Pons (tissue), 1 donor: Measurements from ENCODE around the gene CPSF4L.

Source experiments
- DNase-seq: peaks from one replicate; pipeline ENCODE4 v3.0.0-alpha.2; 2016; ENCODE audit warnings: low spot score

CPSF4L gene

GRCh38 chr17:73232587-73233373 is 28.9 kb downstream of the CPSF4L start:
- DNase-seq, result no peak

GRCh38 chr17:73231841-73232586 is 29.7 kb downstream of the CPSF4L start:
- DNase-seq, result peak; percentile 94

GRCh38 chr17:73231395-73231794 is 30.3 kb downstream of the CPSF4L start:
- DNase-seq, result no peak

DNA sequence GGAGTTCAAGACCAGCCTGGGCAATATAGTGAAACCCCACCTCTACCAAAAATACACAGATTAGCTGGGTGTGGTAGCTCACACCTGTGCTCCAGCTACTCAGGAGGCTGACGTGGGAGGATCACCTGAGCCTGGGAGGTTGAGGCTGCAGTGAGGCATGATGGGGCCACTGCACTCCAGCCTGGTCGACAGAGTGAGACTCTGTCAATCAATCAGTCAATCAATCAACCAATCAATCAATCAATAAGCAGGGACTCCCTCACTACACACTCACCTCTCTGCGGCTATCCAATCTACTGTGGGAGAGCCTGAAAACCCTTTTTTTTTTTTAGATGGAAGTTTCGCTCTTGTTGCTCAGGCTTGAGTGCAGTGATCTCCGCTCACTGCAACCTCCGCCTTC is 31.6 kb downstream of the CPSF4L start:
- no peak for DNase-seq

GRCh38 chr17:73228748-73229236 is 32.9 kb downstream of the CPSF4L start:
- DNase-seq, result peak; percentile 73

DNA sequence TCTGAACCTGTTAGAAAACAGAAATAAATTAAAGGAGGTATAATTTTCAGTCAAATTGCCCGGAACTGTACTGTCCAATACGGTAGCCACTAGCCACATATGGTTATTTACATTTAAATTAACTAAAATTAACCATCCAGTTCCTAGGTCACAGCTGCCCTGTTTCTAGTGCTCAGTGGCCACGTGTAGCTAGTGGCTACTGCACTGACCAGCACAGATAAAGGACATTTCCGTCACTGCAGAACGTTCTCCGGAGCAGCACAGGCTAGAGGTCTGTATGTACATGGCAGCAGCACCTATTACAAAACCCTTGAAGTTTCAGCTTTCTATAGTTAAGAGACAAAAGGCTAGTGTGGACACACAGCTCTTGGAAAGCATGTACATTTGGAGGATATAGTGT is 33.7 kb downstream of the CPSF4L start:
- DNase-seq, result no peak

DNA sequence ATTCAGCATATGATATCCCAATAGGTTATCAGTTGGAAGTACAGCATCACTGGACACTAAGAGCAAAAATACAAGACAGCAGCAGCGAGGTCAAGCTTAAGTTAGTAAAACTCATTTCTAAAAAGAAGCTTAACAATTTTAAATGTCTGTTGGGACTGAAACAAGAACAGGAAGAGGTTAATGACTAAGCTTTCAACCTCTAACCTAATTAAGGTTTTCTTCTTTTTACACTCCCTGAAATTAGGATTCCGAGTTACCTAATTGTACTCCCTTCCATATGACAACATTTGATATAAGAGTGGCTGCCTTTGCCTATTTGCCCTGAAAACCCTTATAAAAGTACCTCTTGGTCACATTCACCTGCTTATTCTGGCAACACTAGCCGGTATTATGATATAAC is 34.3 kb downstream of the CPSF4L start:
- DNase-seq, result no peak

DNA sequence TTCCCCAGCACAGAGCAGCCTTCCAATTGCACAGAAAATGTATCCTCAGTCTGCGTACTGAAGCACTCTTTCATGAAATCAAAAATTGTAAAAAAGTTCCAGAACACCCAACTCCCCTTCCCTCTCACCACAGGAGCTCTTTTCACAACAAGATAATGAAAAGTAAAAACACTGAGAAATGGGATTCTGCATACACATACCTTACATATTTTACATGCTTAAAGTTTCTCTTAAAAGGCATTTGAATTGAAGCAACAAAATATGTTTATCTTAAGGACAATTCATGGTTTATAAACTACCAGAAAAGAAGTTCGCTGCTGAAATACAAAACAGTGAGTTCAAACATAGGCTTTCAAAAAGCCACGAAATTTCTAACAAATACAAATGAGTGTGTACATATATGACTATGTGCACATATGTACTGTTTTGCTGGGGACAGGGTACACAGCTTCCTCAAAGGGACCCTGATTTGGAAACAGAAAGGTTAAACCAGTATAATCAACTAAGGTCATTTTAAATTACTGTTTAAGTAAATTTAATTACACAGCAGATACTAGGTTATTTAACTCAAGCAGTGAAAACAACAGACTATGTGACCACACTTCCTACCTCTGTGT is 35.0 kb downstream of the CPSF4L start:
- no peak for DNase-seq

DNA sequence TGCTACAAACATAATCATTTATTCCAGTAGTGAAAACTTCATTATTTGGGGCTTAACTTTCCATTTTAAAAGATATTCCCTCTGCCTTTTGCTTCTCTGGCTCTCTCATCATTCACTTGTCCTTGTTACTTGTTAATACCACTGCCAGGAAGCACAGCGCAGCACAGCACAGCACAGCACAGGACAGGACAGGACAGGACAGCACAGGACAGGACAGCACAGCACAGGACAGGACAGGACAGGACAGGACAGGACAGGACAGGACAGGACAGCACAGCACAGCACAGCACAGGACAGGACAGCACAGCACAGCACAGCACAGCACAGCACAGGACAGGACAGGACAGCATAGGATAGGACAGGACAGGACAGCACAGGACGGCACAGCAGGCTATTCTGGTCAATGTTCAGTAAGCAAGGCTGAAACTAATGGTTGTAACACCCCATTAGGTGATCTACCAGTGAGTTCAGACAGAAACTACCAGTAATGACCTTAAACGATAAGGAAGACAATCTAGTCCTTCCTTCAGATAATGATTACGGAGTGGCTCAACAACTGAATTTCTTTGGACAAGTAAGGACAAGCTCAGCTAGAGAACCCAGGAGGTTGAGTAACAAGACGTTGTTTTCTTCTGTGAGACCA is 36.9 kb downstream of the CPSF4L start:
- no peak for DNase-seq

DNA sequence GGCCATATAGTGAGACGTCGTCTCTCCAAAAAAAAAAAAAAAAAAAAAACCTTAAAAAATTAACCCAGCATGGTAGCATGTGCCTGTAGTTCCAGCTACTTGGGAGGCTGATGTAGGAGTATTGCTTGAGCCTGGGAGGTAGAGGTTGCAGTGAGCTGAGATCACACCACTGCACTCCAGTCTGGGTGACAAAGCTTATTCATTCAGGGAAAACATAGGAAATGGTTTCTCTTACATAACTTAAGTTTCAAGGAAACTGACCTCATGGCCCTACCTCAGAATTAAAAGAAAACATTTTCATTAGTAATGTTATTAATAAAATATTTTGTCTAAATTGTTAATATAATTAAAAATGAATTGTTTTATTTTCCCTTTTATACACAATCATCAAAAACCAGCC is 37.4 kb downstream of the CPSF4L start:
- DNase-seq, result no peak

DNA sequence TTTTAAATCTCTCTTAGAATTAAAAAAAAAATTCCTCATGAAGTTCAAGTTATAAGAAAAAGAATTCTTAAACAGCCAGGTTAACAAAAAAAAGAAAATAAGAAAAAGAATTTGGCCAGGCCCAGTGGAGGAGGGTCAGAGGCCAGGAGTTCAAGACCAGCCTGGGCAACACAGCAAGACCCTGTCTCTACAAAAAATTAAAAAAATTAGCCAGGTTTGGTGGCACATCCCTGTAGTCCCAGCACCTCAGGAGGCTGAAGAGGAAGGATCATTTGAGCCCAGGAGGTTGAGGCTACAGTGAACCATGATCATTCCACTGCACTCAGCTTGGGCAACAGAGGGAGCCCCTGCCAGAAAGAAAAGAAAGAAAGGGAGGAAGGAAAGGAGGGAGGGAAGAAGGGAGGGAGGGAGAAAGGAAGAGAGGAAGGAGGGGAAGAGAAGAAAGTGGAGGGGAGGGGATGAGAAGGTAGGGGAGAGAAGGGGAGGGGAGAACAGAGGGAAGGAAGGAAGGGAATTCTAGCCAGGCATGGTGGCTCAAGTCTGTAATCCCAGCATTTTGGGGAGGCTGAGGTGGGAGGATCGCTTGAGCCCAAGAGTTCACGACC is 38.0 kb downstream of the CPSF4L start:
- no peak for DNase-seq

DNA sequence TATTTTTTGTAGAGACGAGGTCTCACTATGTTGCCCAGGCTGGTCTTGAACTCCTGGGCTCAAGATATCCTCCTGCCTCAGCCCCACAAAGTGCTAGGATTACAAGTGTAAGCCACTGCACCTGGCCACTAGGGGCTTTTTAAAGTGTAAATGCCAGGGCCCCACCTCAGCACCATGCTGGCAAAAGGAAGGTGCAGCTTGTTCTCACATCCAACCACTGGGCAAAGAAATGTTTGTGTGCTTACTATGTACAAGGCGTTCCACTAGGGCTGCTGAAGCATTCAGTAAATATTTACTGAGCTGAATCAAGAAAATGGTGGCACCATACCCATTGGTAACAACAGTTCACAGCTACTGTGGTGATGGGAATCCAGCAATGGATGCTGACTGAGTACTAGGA is 46.2 kb downstream of the CPSF4L start:
- no peak for DNase-seq

- DNase-seq, result peak; percentile 79
These were observed 46.8 kb downstream of the CPSF4L start for GRCh38 chr17:73214851-73215250.

GRCh38 chr17:73214008-73214407 is 47.7 kb downstream of the CPSF4L start:
- DNase-seq, result no peak

GRCh38 chr17:73211745-73212144 is 49.9 kb downstream of the CPSF4L start:
- DNase-seq, result no peak

DNA sequence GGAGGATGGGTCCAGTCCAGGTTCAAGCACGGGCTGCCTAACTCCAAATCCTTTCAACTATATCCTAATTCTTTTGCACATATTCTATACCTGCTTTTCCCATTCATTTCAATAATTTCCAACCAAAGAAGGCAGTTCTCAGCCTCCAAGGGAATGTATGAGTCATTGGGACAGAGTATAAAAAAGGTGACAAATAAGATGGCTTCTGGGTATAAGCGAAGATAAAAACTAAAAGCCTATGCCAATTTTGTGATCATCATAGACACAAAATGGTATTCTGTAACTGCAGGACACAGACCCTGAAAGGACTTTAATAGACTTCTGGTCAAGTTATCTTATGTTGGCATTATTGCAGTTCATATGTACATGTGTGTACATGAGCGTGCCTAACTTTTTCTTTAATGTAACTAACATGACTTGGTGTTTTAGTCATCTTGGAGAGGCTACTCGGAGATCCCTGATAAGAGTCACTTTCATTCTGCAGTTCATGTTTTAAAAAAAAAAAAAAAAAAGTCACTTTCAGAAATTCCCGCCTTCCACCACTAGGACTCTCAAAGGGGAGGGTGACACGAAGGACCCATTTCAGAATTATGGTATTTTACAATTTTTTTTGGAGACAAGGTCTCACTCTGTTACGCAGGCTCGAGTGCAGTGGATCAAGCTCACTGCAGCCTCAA is 51.5 kb downstream of the CPSF4L start:
- no peak for DNase-seq

DNA sequence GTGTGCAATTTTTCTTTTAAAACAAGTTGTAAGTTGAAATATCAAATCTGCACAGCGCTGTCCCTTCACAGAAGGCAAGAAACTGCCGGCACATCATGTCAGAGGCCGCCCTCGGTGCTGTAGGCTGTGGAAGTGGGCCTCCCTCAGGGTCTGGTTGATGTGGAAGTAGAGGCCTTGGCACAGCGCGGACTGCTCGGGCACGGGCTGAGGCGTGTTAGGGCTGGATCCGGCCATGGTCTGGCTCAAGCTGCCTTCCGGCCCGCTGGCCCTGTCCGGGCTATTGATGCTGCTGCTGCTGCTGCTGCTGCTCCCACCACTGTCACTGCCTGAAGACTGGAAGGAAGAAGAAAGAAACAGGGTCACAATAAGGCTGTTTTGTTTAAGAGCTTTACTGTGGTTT is 52.2 kb downstream of the CPSF4L start:
- DNase-seq, result no peak

GRCh38 chr17:73208139-73208827 is 53.4 kb downstream of the CPSF4L start:
- no peak for DNase-seq

DNA sequence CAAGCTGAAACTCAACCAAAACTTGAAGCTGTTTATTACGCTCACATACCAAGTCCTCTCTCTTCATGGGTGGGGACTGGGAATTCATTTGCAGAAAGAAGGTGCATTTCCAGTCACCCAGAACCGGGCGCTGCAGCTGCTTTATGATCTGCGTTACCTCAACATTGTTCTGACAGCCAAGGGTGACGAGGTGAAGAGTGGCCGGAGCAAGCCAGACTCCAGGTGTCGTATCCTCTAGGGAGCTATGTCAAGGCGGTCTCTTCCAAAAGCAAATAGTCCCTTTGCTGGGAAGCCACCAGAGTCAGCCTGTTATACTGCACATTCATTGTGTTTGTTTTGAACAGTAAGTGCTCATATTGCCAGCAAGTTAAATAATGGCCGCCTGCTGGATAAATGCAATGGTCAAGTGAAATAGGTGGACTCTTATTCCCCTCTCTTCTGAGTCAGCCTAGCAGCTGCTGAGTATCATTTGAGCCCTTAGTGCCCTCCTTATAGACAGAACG is 56.2 kb downstream of the CPSF4L start:
- no peak for DNase-seq

DNA sequence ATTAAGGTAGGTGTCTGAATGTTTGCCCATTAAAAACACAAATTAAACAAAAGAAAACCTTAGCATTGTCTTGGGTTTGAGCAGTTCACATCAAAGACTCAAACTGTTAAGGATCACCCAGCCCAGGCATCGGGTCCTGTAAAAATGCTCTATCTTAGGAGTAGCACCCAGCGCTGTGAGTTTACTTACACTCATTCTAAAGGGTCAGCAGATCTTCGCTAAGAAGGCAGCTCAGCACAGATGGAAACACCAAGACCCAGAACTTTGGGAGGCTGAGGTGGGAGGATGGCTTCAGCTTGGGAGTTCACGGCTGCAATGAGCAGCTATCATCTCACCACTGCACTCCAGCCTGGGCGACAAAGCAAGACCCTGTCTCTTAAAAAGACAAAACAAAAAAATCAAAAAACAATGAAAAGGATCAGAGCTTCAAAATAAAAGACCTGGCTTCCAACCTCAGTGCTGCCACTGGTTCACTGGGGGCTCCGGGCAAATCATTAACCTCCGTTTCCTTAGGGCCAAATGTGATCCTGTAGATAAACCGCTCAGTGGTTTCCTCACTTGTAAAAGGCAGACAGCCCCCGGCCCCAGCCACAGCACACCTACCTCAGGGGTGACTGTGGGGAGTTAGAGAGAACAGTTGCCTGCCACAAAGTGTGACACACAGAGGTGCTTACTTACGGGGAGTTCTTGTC is 57.7 kb downstream of the CPSF4L start:
- no peak for DNase-seq
